Measurements from ENCODE around the gene USP31. TPM values are rescaled to one million over a fixed set of nuclear protein-coding genes. Genes with fewer than 3 reads are reported as not detected.

Gene USP31
- total RNA-seq, 1 donor from 2014 or later: 8.7 TPM

- Mint-ChIP-seq H3K36me3 (ENCODE audit: low read depth) (no peaks in the 10 kb centered on the region), H3K4me3 (ENCODE audit: unreplicated experiment) (no peak overlapping the region), H3K27ac (ENCODE audit: unreplicated experiment) (no peak overlapping the region), H3K4me1 (ENCODE audit: low read depth) (peaks cover 41% of the 10 kb centered on the region), H3K9me3 (ENCODE audit: low read depth) (peaks cover 2% of the 10 kb centered on the region), H3K27me3 (ENCODE audit: low read depth) (no peaks in the 10 kb centered on the region)
- DNase-seq (ENCODE audit: low spot score): no peak
- no peak for TF ChIP-seq CTCF (IDR thresholded peaks at IDR 0.05)
Observed at GRCh38 chr16:23120562-23120961, 28.7 kb downstream of the USP31 start.

GRCh38 chr16:23119570-23119969, 29.7 kb downstream of the USP31 start:
- H3K27ac Mint-ChIP-seq (ENCODE audit: unreplicated experiment): no peak overlapping the region
- no peaks in the 10 kb centered on the region for H3K36me3 Mint-ChIP-seq (ENCODE audit: low read depth)
- peaks cover 33% of the 10 kb centered on the region for H3K4me1 Mint-ChIP-seq (ENCODE audit: low read depth)
- H3K4me3 Mint-ChIP-seq (ENCODE audit: unreplicated experiment): no peak overlapping the region
- peaks cover 2% of the 10 kb centered on the region for H3K9me3 Mint-ChIP-seq (ENCODE audit: low read depth)
- no peak for DNase-seq (ENCODE audit: low spot score)
- TF ChIP-seq CTCF (IDR thresholded peaks at IDR 0.05): no peak
- H3K27me3 Mint-ChIP-seq (ENCODE audit: low read depth): no peaks in the 10 kb centered on the region

GRCh38 chr16:23114131-23114904, 34.9 kb downstream of the USP31 start:
- TF ChIP-seq CTCF (IDR thresholded peaks at IDR 0.05): no peak
- H3K4me3 Mint-ChIP-seq (ENCODE audit: unreplicated experiment): no peak overlapping the region
- no peak overlapping the region for H3K27ac Mint-ChIP-seq (ENCODE audit: unreplicated experiment)
- no peak for DNase-seq (ENCODE audit: low spot score)
- peaks cover 9% of the 10 kb centered on the region for H3K4me1 Mint-ChIP-seq (ENCODE audit: low read depth)
- no peaks in the 10 kb centered on the region for H3K9me3 Mint-ChIP-seq (ENCODE audit: low read depth)
- H3K36me3 Mint-ChIP-seq (ENCODE audit: low read depth): no peaks in the 10 kb centered on the region
- no peaks in the 10 kb centered on the region for H3K27me3 Mint-ChIP-seq (ENCODE audit: low read depth)

GRCh38 chr16:23113185-23113584, 36.1 kb downstream of the USP31 start:
- H3K27ac Mint-ChIP-seq (ENCODE audit: unreplicated experiment): no peak overlapping the region
- H3K4me1 Mint-ChIP-seq (ENCODE audit: low read depth): peaks cover 8% of the 10 kb centered on the region
- no peak overlapping the region for H3K4me3 Mint-ChIP-seq (ENCODE audit: unreplicated experiment)
- DNase-seq (ENCODE audit: low spot score): no peak
- H3K9me3 Mint-ChIP-seq (ENCODE audit: low read depth): peaks cover 4% of the 10 kb centered on the region
- no peaks in the 10 kb centered on the region for H3K36me3 Mint-ChIP-seq (ENCODE audit: low read depth)
- TF ChIP-seq CTCF (IDR thresholded peaks at IDR 0.05): no peak
- no peaks in the 10 kb centered on the region for H3K27me3 Mint-ChIP-seq (ENCODE audit: low read depth)

- peaks cover 4% of the 10 kb centered on the region for H3K9me3 Mint-ChIP-seq (ENCODE audit: low read depth)
- H3K4me3 Mint-ChIP-seq (ENCODE audit: unreplicated experiment): no peak overlapping the region
- H3K27me3 Mint-ChIP-seq (ENCODE audit: low read depth): no peaks in the 10 kb centered on the region
- peaks cover 4% of the 10 kb centered on the region for H3K4me1 Mint-ChIP-seq (ENCODE audit: low read depth)
- TF ChIP-seq CTCF (IDR thresholded peaks at IDR 0.05): no peak
- no peak for DNase-seq (ENCODE audit: low spot score)
- no peak overlapping the region for H3K27ac Mint-ChIP-seq (ENCODE audit: unreplicated experiment)
- peaks cover 6% of the 10 kb centered on the region for H3K36me3 Mint-ChIP-seq (ENCODE audit: low read depth)
Observed at GRCh38 chr16:23110257-23110899, 38.9 kb downstream of the USP31 start.
